NCI-H146 treated with DMSO at 0.1 percent for 48 hours (cell line): ENCODE measurements around the gene KCTD5.
"Not testable (repeated sequence)": the region's sequence is repeated elsewhere in the genome, so short reads cannot be mapped to it uniquely, and the experiment has no call there.

Source experiments
- DNase-seq: peaks from one replicate; lab custom pipeline; 2025; ENCODE audit not compliant: unreplicated experiment; lab: John Stamatoyannopoulos, UW

KCTD5 gene

GRCh38 chr16:2721634-2722173, 39.4 kb downstream of the KCTD5 start:
- not testable (repeated sequence) for DNase-seq

- DNase-seq, result no peak
Observed at GRCh38 chr16:2724088-2724676, 41.9 kb downstream of the KCTD5 start.

- DNase-seq, result no peak
Observed at GRCh38 chr16:2724816-2725348, 42.6 kb downstream of the KCTD5 start.

- DNase-seq, result no peak
Observed at GRCh38 chr16:2726923-2727322, 44.6 kb downstream of the KCTD5 start.

- DNase-seq, result no peak
Observed at GRCh38 chr16:2728034-2728433, 45.7 kb downstream of the KCTD5 start.

- no peak for DNase-seq
Observed at GRCh38 chr16:2734844-2735515, 52.7 kb downstream of the KCTD5 start.

GRCh38 chr16:2736476-2737237, 54.3 kb downstream of the KCTD5 start:
- DNase-seq, result no peak

GRCh38 chr16:2737238-2737605, 54.9 kb downstream of the KCTD5 start:
- DNase-seq, result no peak

- no peak for DNase-seq
Observed at GRCh38 chr16:2737895-2738418, 55.6 kb downstream of the KCTD5 start.

- no peak for DNase-seq
Observed at GRCh38 chr16:2738615-2739014, 56.3 kb downstream of the KCTD5 start.

- no peak for DNase-seq
Observed at GRCh38 chr16:2739625-2740430, 57.5 kb downstream of the KCTD5 start.

- no peak for DNase-seq
Observed at GRCh38 chr16:2740476-2740875, 58.2 kb downstream of the KCTD5 start.

- DNase-seq, result no peak
Observed at GRCh38 chr16:2741168-2741567, 58.8 kb downstream of the KCTD5 start.

- DNase-seq, result no peak
Observed at GRCh38 chr16:2742323-2743006, 60.1 kb downstream of the KCTD5 start.

GRCh38 chr16:2743007-2743810, 60.9 kb downstream of the KCTD5 start:
- no peak for DNase-seq

GRCh38 chr16:2744711-2745110, 62.4 kb downstream of the KCTD5 start:
- DNase-seq, result no peak

GRCh38 chr16:2745116-2745890, 63.0 kb downstream of the KCTD5 start:
- DNase-seq, result no peak

GRCh38 chr16:2745961-2746360, 63.6 kb downstream of the KCTD5 start:
- DNase-seq, result no peak
